Kidney epithelial cell (primary cell): ENCODE results near the gene ZNF423. TPM values are rescaled to one million over a fixed set of nuclear protein-coding genes. Genes with fewer than 3 reads are reported as not detected.

Experiments used
- DNase-seq: peaks from one replicate; pipeline ENCODE4 v3.0.0-alpha.2; 2010; ENCODE audit warnings: low read depth
- H3K27me3 ChIP-seq: 2 replicates; pipeline ENCODE4 v1.6.0; 2011; ENCODE audit warnings: low read length; ENCODE audit not compliant: control insufficient read depth, insufficient read depth
- H3K36me3 ChIP-seq: 2 replicates; pipeline ENCODE4 v1.5.1; 2011; ENCODE audit warnings: low read length; ENCODE audit not compliant: control insufficient read depth, insufficient read depth
- H3K4me3 ChIP-seq: 2 replicates; pipeline ENCODE4 v1.5.1; 2011; ENCODE audit warnings: low read depth, mild to moderate bottlenecking, control low read depth, low read length
- total RNA-seq: library from RNA; depleted of rRNA; stranded (reverse); fragments of >200 nt; gene quantifications from 2 replicates; pipeline ENCODE4 v1.2.3, GENCODE V29; 2015
- TF ChIP-seq, protein P1 (sequence below): IDR thresholded peaks from 2 replicates; pipeline ENCODE4 v1.5.1; 2011; ENCODE audit warnings: mild to moderate bottlenecking, moderate library complexity, low read length, control low read depth, inconsistent platforms; ENCODE audit not compliant: insufficient read depth, poor library complexity, severe bottlenecking

Gene ZNF423
- total RNA-seq, 1 donor from 2014 or later = 3.6 TPM

DNA sequence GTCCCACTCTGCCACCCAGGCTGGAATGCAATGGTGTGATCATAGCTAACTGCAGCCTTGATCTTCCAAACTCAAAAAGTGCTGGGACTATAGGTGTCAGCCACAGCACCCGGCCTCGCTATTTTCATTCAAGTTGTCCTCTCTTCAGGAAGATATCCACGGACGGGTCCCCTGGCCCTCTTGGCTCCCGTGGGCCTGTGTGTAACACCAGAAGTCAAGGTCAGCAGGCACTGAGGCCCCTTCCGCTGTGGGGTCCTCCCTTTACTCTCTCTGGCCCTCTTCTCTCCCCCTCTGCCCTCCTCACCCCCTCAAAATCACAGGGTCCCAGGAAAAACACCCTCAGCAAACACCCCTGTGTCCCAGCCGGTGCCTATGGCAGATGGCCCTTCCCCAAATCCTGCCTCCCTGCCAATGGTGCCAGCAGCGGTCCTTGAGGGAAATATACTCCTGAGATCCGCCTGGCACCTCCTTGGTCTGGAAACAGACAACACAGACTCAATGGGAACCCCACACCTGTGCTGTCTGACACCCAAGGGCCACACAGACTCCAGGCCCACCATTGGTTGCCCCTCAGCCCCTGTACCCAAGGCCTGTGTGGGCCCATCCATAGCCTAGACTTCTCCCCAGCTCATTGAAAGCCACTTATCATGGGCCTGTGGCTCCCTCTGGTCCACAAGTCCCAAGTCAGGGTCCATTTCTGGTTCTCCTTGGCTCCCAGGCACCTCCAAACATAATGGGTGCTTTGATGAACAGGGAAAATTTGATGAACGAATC lies 221.5 kb downstream of the ZNF423 start:
- no peaks in the 10 kb centered on the region for H3K27me3 ChIP-seq
- TF ChIP-seq, protein P1, sequence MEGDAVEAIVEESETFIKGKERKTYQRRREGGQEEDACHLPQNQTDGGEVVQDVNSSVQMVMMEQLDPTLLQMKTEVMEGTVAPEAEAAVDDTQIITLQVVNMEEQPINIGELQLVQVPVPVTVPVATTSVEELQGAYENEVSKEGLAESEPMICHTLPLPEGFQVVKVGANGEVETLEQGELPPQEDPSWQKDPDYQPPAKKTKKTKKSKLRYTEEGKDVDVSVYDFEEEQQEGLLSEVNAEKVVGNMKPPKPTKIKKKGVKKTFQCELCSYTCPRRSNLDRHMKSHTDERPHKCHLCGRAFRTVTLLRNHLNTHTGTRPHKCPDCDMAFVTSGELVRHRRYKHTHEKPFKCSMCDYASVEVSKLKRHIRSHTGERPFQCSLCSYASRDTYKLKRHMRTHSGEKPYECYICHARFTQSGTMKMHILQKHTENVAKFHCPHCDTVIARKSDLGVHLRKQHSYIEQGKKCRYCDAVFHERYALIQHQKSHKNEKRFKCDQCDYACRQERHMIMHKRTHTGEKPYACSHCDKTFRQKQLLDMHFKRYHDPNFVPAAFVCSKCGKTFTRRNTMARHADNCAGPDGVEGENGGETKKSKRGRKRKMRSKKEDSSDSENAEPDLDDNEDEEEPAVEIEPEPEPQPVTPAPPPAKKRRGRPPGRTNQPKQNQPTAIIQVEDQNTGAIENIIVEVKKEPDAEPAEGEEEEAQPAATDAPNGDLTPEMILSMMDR = no peak
- no peaks in the 10 kb centered on the region for H3K36me3 ChIP-seq
- no peak overlapping the region for H3K4me3 ChIP-seq
- DNase-seq = no peak

DNA sequence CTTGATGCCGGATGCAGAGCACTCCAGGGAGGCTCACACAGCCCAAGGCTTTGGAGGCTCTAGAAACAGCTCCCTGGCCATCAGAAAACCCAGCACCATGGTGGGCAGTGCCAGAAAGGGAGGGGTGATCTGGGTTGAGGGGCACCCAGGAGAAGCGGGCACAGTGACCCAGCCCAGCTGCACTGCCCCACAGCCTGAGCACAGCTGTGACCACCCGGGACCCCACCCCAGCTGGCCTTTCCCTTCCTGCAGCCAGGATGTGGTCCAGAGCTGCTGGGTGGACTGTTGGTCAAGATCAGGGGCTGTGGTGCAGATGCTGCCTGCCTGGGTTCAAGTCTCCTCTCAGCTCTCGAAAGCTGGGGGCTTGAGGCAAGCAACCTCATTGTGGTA lies 223.1 kb downstream of the ZNF423 start:
- no peak for DNase-seq
- H3K4me3 ChIP-seq = no peak overlapping the region
- H3K27me3 ChIP-seq = no peaks in the 10 kb centered on the region
- no peaks in the 10 kb centered on the region for H3K36me3 ChIP-seq
- TF ChIP-seq, protein P1 = no peak

DNA sequence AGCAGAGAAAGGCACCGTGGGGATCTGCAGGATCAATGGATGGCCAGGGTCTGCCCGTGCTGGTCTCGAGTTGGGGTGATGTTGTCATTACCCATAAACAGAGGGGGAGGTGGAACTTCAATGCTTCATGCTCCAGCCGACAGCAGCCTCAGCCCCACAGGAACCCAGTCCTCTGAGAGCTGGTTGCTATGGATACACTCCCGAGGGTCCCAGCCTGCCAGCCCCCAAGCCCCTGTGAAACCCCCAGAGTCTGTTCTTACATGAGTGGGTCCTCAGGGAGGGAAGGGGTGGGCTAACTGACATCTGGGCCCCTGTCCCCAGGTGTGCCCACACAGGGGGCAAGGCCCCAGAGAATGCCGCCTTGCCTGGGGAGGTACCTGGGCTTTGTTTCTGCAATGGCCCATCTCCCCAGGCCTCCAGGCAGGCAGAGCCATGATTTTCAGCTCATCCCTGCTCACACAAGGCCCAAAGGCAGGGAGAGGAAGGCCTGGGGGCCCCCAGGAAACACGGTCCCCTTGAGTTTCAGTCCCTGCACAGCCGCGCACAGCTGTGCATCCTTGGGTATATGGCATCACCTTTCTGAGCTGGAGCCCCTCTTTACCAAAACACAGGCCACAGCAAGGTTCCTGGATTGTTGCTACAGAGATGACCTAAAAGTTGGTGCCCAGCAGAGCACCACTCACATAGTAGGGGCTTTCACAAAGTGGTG lies 223.7 kb downstream of the ZNF423 start:
- Histone ChIP-seq H3K4me3 (no peak overlapping the region), H3K27me3 (no peaks in the 10 kb centered on the region), H3K36me3 (no peaks in the 10 kb centered on the region)
- TF ChIP-seq, protein P1 = no peak
- no peak for DNase-seq

DNA sequence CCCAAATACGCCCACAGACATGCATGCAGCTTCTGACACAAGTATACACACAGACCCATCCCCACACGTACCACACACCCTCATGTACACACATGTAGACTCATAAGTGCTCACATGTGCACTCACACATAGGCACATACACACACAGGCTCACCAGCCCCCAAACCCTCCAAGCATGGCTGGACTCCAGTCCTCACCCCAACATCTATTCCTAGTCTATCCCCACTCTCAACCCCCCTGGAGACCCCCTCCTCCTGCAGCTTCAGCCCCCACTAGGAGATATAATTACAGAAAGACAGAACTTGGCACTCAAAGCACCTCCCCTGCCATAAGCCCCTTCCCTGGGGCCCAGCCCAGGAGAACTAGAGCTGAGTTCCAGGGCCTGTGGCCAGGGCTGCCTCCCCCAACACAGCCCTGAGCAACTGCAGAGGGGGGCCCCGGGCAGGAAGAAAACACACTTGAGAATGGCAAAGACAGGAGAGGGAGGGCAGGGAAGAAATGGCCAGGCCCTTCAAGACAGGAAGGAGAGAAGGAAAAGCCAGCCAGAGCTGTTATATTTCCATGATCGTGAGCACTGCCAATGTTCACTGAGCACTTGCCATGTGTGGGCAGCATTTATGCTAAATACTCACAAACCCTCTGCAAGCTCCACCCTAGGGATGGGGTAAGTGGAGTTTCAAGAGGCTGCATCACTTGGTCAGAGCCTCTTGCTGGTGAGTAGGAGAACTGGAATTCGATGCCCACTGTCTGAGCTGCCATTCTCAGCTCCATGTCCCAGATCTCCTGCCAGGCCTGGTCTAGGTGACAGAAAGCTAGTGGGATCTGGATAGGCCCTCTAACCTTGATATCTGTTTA lies 224.5 kb downstream of the ZNF423 start:
- no peak for DNase-seq
- H3K36me3 ChIP-seq = no peaks in the 10 kb centered on the region

DNA sequence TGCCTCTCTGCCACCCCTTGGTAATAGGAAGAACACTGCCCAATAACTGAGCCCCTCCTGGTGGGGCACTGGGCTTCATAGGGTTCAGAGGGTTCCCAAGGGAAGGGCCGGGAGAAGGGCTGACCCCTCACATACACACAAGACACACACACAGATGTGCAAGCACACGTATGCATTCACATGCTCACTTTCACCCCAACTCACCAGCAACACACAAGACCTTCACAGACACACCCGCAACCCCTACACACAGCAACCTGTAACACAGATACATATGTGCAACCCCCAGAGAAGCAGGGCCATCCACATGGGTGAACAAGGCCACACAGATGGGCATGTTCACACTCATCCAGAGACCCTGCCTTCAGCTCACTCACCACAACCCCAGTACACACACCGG lies 225.1 kb downstream of the ZNF423 start:
- Histone ChIP-seq H3K4me3 (no peak overlapping the region), H3K27me3 (no peaks in the 10 kb centered on the region), H3K36me3 (no peaks in the 10 kb centered on the region)
- no peak for DNase-seq
- TF ChIP-seq, protein P1 = no peak

More for the DNA sequence above, 224.5 kb downstream of the ZNF423 start:
- TF ChIP-seq, protein P1 = no peak
- H3K4me3 ChIP-seq = no peak overlapping the region
- H3K27me3 ChIP-seq = no peaks in the 10 kb centered on the region
